GM12878 (cell line): ENCODE data around the gene TFAP2E. TPM values are rescaled to one million over a fixed set of nuclear protein-coding genes. Genes with fewer than 3 reads are reported as not detected.

Source experiments
- ATAC-seq: fragments of 200-7000 bp; cut with Tn5 transposase; 3 replicates; pipeline ENCODE4 v1.9.1; 2020; ENCODE audit warnings: mild to moderate bottlenecking, moderate library complexity
- BruUV-seq: library from RNA; stranded (reverse); fragments of 400-500 nt; replicated peaks from 2 replicates; lab custom pipeline; 2021; lab: Mats Ljungman, UMichigan
- CTCF ChIA-PET: fragments of 300-600 bp; sonication (Branson Sonifier 250); formaldehyde crosslinking; extraction: SDS; loops from one replicate; lab custom pipeline; 2021; ENCODE audit warnings: inconsistent platforms; lab: Yijun Ruan, JAX
- POLR2A ChIA-PET: fragments of 350-600 bp; formaldehyde crosslinking; extraction: SDS; loops from one replicate; lab custom pipeline; 2021; ENCODE audit warnings: inconsistent platforms; lab: Charles Lee
- RAD21 ChIA-PET: fragments of 300-600 bp; sonication (Branson Sonifier 250); formaldehyde crosslinking; loops from one replicate; lab custom pipeline; 2023; ENCODE audit warnings: antibody characterized with exemption; ENCODE audit not compliant: unreplicated experiment; lab: Charles Lee
- SMC1A ChIA-PET: fragments of 300-600 bp; sonication (Branson Sonifier 250); formaldehyde crosslinking; loops from one replicate; lab custom pipeline; 2023; ENCODE audit not compliant: unreplicated experiment, uncharacterized antibody; lab: Charles Lee
- DNase-seq: peaks from one replicate; pipeline ENCODE4 v3.0.0-alpha.2; 2011; ENCODE audit warnings: low read depth, low spot score
- FAIRE-seq: peaks from 3 replicates; lab custom pipeline; 2011; peaks lifted over from hg19 to GRCh38; lab: Jason Lieb, UNC
- H2AFZ ChIP-seq: 2 replicates; pipeline ENCODE4 v1.6.0; 2011; ENCODE audit warnings: low read depth, low read length, control low read depth; ENCODE audit not compliant: control insufficient read depth
- H3K27ac ChIP-seq: 2 replicates; pipeline ENCODE4 v1.5.1; 2011; ENCODE audit warnings: control low read depth; ENCODE audit not compliant: control insufficient read depth, insufficient read depth
- H3K27me3 ChIP-seq, 2 experiments: replicated peaks in 1 of 2; 2 replicates each; pipeline versions ENCODE4 v1.6.0 to v1.6.1; 2011; ENCODE audit warnings: low read length in 1 of 2; ENCODE audit not compliant: control insufficient read depth in 2 of 2, insufficient read depth in 2 of 2
- H3K36me3 ChIP-seq, 2 experiments: 2 replicates each; pipeline ENCODE4 v1.5.1; 2011; ENCODE audit warnings: low read length in 1 of 2; ENCODE audit not compliant: control insufficient read depth in 2 of 2, insufficient read depth in 2 of 2
- H3K4me1 ChIP-seq: 2 replicates; pipeline ENCODE4 v1.6.1; 2011; ENCODE audit warnings: mild to moderate bottlenecking, low read length, moderate library complexity, mixed read lengths; ENCODE audit not compliant: control insufficient read depth, insufficient read depth
- H3K4me2 ChIP-seq: 2 replicates; pipeline ENCODE4 v1.6.0; 2011; ENCODE audit warnings: control low read depth; ENCODE audit not compliant: control insufficient read depth, insufficient read depth
- H3K4me3 ChIP-seq: fragments of 200-600 bp; sonication (generic); 2 replicates; pipeline ENCODE4 v1.5.1; 2016
- H3K79me2 ChIP-seq: 2 replicates; pipeline ENCODE4 v1.6.0; 2011; ENCODE audit warnings: low read length; ENCODE audit not compliant: control insufficient read depth, insufficient read depth
- H3K9ac ChIP-seq: 2 replicates; pipeline ENCODE4 v1.8.0; 2011; ENCODE audit warnings: low read length, control low read depth, mixed read lengths; ENCODE audit not compliant: control insufficient read depth, insufficient read depth
- H3K9me3 ChIP-seq: replicated peaks from 3 replicates; pipeline ENCODE4 v1.5.1; 2011; ENCODE audit warnings: mild to moderate bottlenecking, low read length; ENCODE audit not compliant: control insufficient read depth, insufficient read depth
- H4K20me1 ChIP-seq: 2 replicates; pipeline ENCODE4 v1.6.0; 2011; ENCODE audit not compliant: control insufficient read depth, insufficient read depth
- BMI1 ChIP-seq: fragments of 450-650 bp; IDR thresholded peaks from 2 replicates; pipeline ENCODE4 v1.6.1; 2016; ENCODE audit warnings: mild to moderate bottlenecking, moderate library complexity, borderline replicate concordance
- CBFB ChIP-seq: IDR thresholded peaks from 2 replicates; pipeline ENCODE4 v1.6.1; 2016; ENCODE audit warnings: antibody characterized with exemption, low read depth
- CREB1 ChIP-seq: IDR thresholded peaks from 2 replicates; pipeline ENCODE4 v1.6.1; 2012; ENCODE audit warnings: low read depth, mild to moderate bottlenecking, inconsistent platforms
- DPF2 ChIP-seq: fragments of 450-650 bp; IDR thresholded peaks from 2 replicates; pipeline ENCODE4 v1.6.1; 2017; ENCODE audit warnings: mild to moderate bottlenecking
- ELK1 ChIP-seq: IDR thresholded peaks from 2 replicates; pipeline ENCODE4 v1.6.1; 2012; ENCODE audit warnings: low read depth, low read length, improper control_type of control experiment
- NR2C2 ChIP-seq: IDR thresholded peaks from 2 replicates; pipeline ENCODE4 v1.6.1; 2011; ENCODE audit warnings: borderline replicate concordance, low read depth; ENCODE audit not compliant: control insufficient read depth, insufficient read length
- PBX3 ChIP-seq: IDR thresholded peaks from 2 replicates; pipeline ENCODE4 v1.6.1; 2011; ENCODE audit warnings: mild to moderate bottlenecking, low read depth, low read length, moderate library complexity; ENCODE audit not compliant: insufficient replicate concordance
- PKNOX1 ChIP-seq: fragments of 450-650 bp; IDR thresholded peaks from 2 replicates; pipeline ENCODE4 v1.6.1; 2016; ENCODE audit warnings: mild to moderate bottlenecking
- POLR2A ChIP-seq: IDR thresholded peaks from 2 replicates; pipeline ENCODE4 v1.6.1; 2011; ENCODE audit warnings: low read depth, mild to moderate bottlenecking, low read length
- RAD21 ChIP-seq: IDR thresholded peaks from 2 replicates; pipeline ENCODE4 v1.6.1; 2011; ENCODE audit warnings: mild to moderate bottlenecking, low read depth, low read length, moderate library complexity; ENCODE audit not compliant: insufficient read depth
- RB1 ChIP-seq: fragments of 450-650 bp; formaldehyde crosslinking; IDR thresholded peaks from 2 replicates; pipeline ENCODE4 v1.6.1; 2017; ENCODE audit warnings: mild to moderate bottlenecking, borderline replicate concordance
- RBBP5 ChIP-seq: fragments of 200-600 bp; sonication (generic); conservative IDR thresholded peaks from 2 replicates; pipeline ENCODE4 v1.6.1; 2016
- RCOR1 ChIP-seq: conservative IDR thresholded peaks from 2 replicates; pipeline ENCODE4 v1.6.1; 2012; ENCODE audit warnings: low read depth, low read length, improper control_type of control experiment
- SMARCA5 ChIP-seq: fragments of 450-650 bp; IDR thresholded peaks from 2 replicates; pipeline ENCODE4 v1.6.1; 2017; ENCODE audit warnings: mild to moderate bottlenecking
- SUZ12 ChIP-seq: fragments of 200-600 bp; sonication (generic); IDR thresholded peaks from one replicate; pipeline ENCODE4 v1.6.1; 2018; ENCODE audit warnings: antibody characterized with exemption, mild to moderate bottlenecking; ENCODE audit not compliant: unreplicated experiment
- TCF12 ChIP-seq: IDR thresholded peaks from 2 replicates; pipeline ENCODE4 v1.6.1; 2011; ENCODE audit warnings: low read depth, mild to moderate bottlenecking, low read length
- ZNF24 ChIP-seq: fragments of 450-650 bp; IDR thresholded peaks from 2 replicates; pipeline ENCODE4 v1.6.1; 2017; ENCODE audit warnings: antibody characterized with exemption, mild to moderate bottlenecking
- ZSCAN29 ChIP-seq: fragments of 450-650 bp; IDR thresholded peaks from 2 replicates; pipeline ENCODE4 v1.6.1; 2017; ENCODE audit warnings: mild to moderate bottlenecking, moderate library complexity
- WGBS: methylation state at CpG from one replicate; pipeline ENCODE4 v1.1.6; 2016; ENCODE audit warnings: low lambda C conversion rate; ENCODE audit not compliant: insufficient replicate concordance, insufficient coverage; ENCODE audit errors: missing lambda C conversion rate; 5-methylcytosine and 5-hydroxymethylcytosine counted together
- in situ Hi-C: fragments of 300-500 bp; cut with MboI; formaldehyde crosslinking; loops from 9 replicates; pipeline ENCODE4 v1.14.3; 2018; ENCODE audit warnings: mixed read lengths
- intact Hi-C: fragments of 100-400 bp; cut with micrococcal nuclease; formaldehyde crosslinking; loops from one replicate; pipeline ENCODE4 v1.14.2; 2022; ENCODE audit not compliant: unreplicated experiment
- polyA plus RNA-seq, 11 experiments: library from polyadenylated mRNA; depleted of rRNA in 4 of 11; unstranded in 6 of 11; stranded (reverse) in 5 of 11; fragments of >200 nt; fragmentation: Nextera tagmentation in 4 of 11; fragmentation: Illumina TruSeq in 1 of 11; extraction: Ambion mirVana in 4 of 11; extraction: Trizol in 1 of 11; gene quantifications; 1 replicate in 1 of 11; 2 replicates in 10 of 11; pipeline versions ENCODE4 v1.2.1 to v1.2.3, GENCODE V29; 2011 to 2016; ENCODE audit warnings: inconsistent platforms in 2 of 11, missing spikeins in 2 of 11, low read depth in 1 of 11
- total RNA-seq, 4 experiments: library from RNA; depleted of rRNA in 3 of 4; stranded (reverse); fragments of >200 nt in 3 of 4; fragmentation: Illumina TruSeq in 1 of 4; extraction: Trizol in 1 of 4; gene quantifications; 2 replicates each; pipeline versions ENCODE4 v1.2.1 to v1.2.3, GENCODE V29; 2013 to 2021

The TFAP2E gene
- total and polyA plus RNA-seq, 10 of the 15 experiments (the other 5 are each of a cell fraction or from before 2014, with no cell fraction given): 0.10 to 1.1 (median 0.43) TPM

GRCh38 chr1:35557611-35558373 is 15.3 kb upstream of the TFAP2E start, which contains the start of gene NCDN:
Gene NCDN, plus strand, starts transcription at chr1:35557799. Its CDS starts 392 bp downstream, at chr1:35558191.
- ATAC-seq: peak; percentile 94
- H3K27ac ChIP-seq: peak within 1 kb of the TSS; percentile 97
- no peaks in the 10 kb centered on the region for H4K20me1 ChIP-seq
- POLR2A ChIA-PET: interaction anchor here (0.6 to 2.9 kb wide), 8 partner anchors 20 to 245 kb away, joined by 4 to 19 read pairs (median 4); partner anchors contain the start of gene CLSPN
- in situ Hi-C loops (no loop called here), intact Hi-C loops (loop anchor here (2.0 kb wide), 1 partner anchor 19 kb away; no protein-coding TSS in a partner anchor)
- SMC1A ChIA-PET: interaction anchor here (0.6 to 2.6 kb wide), 7 partner anchors 21 to 351 kb away, joined by 3 to 26 read pairs (median 5); no protein-coding TSS in a partner anchor
- H3K4me2 ChIP-seq: peak within 1 kb of the TSS; percentile 92
- H3K27me3 ChIP-seq: no peaks in the 10 kb centered on the region
- CTCF ChIA-PET: interaction anchor here (0.7 to 3.9 kb wide), 6 partner anchors 12 to 170 kb away, joined by 3 to 40 read pairs (median 9); no protein-coding TSS in a partner anchor
- RAD21 ChIA-PET: interaction anchor here (0.8 to 4.6 kb wide), 5 partner anchors 16 to 158 kb away, joined by 3 to 35 read pairs (median 5); no protein-coding TSS in a partner anchor
- FAIRE-seq: peak; percentile 91
- peak within 1 kb of the TSS; percentile 100 for H2AFZ ChIP-seq
- peak within 1 kb of the TSS; percentile 93 for H3K9ac ChIP-seq
- H3K4me1 ChIP-seq: peaks cover 10% of the 10 kb centered on the region
- peaks cover 0 to 6% of the 10 kb centered on the region in 2 experiments; a peak in 3 of 4 replicates for H3K36me3 ChIP-seq
- peak; percentile 85 for DNase-seq
- H3K9me3 ChIP-seq: no peaks in the 10 kb centered on the region
- peak within 1 kb of the TSS; percentile 67 for H3K4me3 ChIP-seq
- TSS peak; percentile 74 for BruUV-seq
- H3K79me2 ChIP-seq: peaks cover 44% of the 10 kb centered on the region
- WGBS: under 1% methylated on average over 58 of the region's 58 CpGs
- TF ChIP-seq POLR2A: peak; percentile 93
- peak; percentile 60 for TF ChIP-seq CREB1
- peak; percentile 45 for TF ChIP-seq PKNOX1
- TF ChIP-seq RCOR1: no peak
- no peak for TF ChIP-seq RAD21
- no peak for TF ChIP-seq TCF12
- TF ChIP-seq DPF2: no peak
- no peak; the same call in 1 of the 2 replicates for TF ChIP-seq CBFB
- no peak for TF ChIP-seq RBBP5
- no peak for TF ChIP-seq SUZ12
- peak; percentile 15 for TF ChIP-seq PBX3
- peak; percentile 51 for TF ChIP-seq NR2C2
- peak; percentile 60; the same call in 1 of the 2 replicates for TF ChIP-seq RB1
- TF ChIP-seq ELK1: peak; percentile 64
- no peak for TF ChIP-seq ZNF24
- peak; percentile 90; the same call in 1 of the 2 replicates for TF ChIP-seq SMARCA5
- no peak for TF ChIP-seq BMI1
- no peak for TF ChIP-seq ZSCAN29
